GM12878 (cell line): Measurements from ENCODE around the gene GLRA1. TPM values are rescaled to one million over a fixed set of nuclear protein-coding genes. Genes with fewer than 3 reads are reported as not detected.

Source experiments
- ATAC-seq: fragments of 200-7000 bp; cut with Tn5 transposase; 3 replicates; pipeline ENCODE4 v1.9.1; 2020; ENCODE audit warnings: mild to moderate bottlenecking, moderate library complexity
- BruUV-seq: library from RNA; stranded (reverse); fragments of 400-500 nt; replicated peaks from 2 replicates; lab custom pipeline; 2021; lab: Mats Ljungman, UMichigan
- CTCF ChIA-PET: fragments of 300-600 bp; sonication (Branson Sonifier 250); formaldehyde crosslinking; extraction: SDS; loops from one replicate; lab custom pipeline; 2021; ENCODE audit warnings: inconsistent platforms; lab: Yijun Ruan, JAX
- POLR2A ChIA-PET: fragments of 350-600 bp; formaldehyde crosslinking; extraction: SDS; loops from one replicate; lab custom pipeline; 2021; ENCODE audit warnings: inconsistent platforms; lab: Charles Lee
- RAD21 ChIA-PET: fragments of 300-600 bp; sonication (Branson Sonifier 250); formaldehyde crosslinking; loops from one replicate; lab custom pipeline; 2023; ENCODE audit warnings: antibody characterized with exemption; ENCODE audit not compliant: unreplicated experiment; lab: Charles Lee
- SMC1A ChIA-PET: fragments of 300-600 bp; sonication (Branson Sonifier 250); formaldehyde crosslinking; loops from one replicate; lab custom pipeline; 2023; ENCODE audit not compliant: unreplicated experiment, uncharacterized antibody; lab: Charles Lee
- DNase-seq: peaks from one replicate; pipeline ENCODE4 v3.0.0-alpha.2; 2011; ENCODE audit warnings: low read depth, low spot score
- FAIRE-seq: peaks from 3 replicates; lab custom pipeline; 2011; peaks lifted over from hg19 to GRCh38; lab: Jason Lieb, UNC
- H2AFZ ChIP-seq: 2 replicates; pipeline ENCODE4 v1.6.0; 2011; ENCODE audit warnings: low read depth, low read length, control low read depth; ENCODE audit not compliant: control insufficient read depth
- H3K27ac ChIP-seq: 2 replicates; pipeline ENCODE4 v1.5.1; 2011; ENCODE audit warnings: control low read depth; ENCODE audit not compliant: control insufficient read depth, insufficient read depth
- H3K27me3 ChIP-seq, 2 experiments: replicated peaks in 1 of 2; 2 replicates each; pipeline versions ENCODE4 v1.6.0 to v1.6.1; 2011; ENCODE audit warnings: low read length in 1 of 2; ENCODE audit not compliant: control insufficient read depth in 2 of 2, insufficient read depth in 2 of 2
- H3K36me3 ChIP-seq, 2 experiments: 2 replicates each; pipeline ENCODE4 v1.5.1; 2011; ENCODE audit warnings: low read length in 1 of 2; ENCODE audit not compliant: control insufficient read depth in 2 of 2, insufficient read depth in 2 of 2
- H3K4me1 ChIP-seq: 2 replicates; pipeline ENCODE4 v1.6.1; 2011; ENCODE audit warnings: mild to moderate bottlenecking, low read length, moderate library complexity, mixed read lengths; ENCODE audit not compliant: control insufficient read depth, insufficient read depth
- H3K4me2 ChIP-seq: 2 replicates; pipeline ENCODE4 v1.6.0; 2011; ENCODE audit warnings: control low read depth; ENCODE audit not compliant: control insufficient read depth, insufficient read depth
- H3K4me3 ChIP-seq: fragments of 200-600 bp; sonication (generic); 2 replicates; pipeline ENCODE4 v1.5.1; 2016
- H3K79me2 ChIP-seq: 2 replicates; pipeline ENCODE4 v1.6.0; 2011; ENCODE audit warnings: low read length; ENCODE audit not compliant: control insufficient read depth, insufficient read depth
- H3K9ac ChIP-seq: 2 replicates; pipeline ENCODE4 v1.8.0; 2011; ENCODE audit warnings: low read length, control low read depth, mixed read lengths; ENCODE audit not compliant: control insufficient read depth, insufficient read depth
- H3K9me3 ChIP-seq: replicated peaks from 3 replicates; pipeline ENCODE4 v1.5.1; 2011; ENCODE audit warnings: mild to moderate bottlenecking, low read length; ENCODE audit not compliant: control insufficient read depth, insufficient read depth
- H4K20me1 ChIP-seq: 2 replicates; pipeline ENCODE4 v1.6.0; 2011; ENCODE audit not compliant: control insufficient read depth, insufficient read depth
- CBFB ChIP-seq: IDR thresholded peaks from 2 replicates; pipeline ENCODE4 v1.6.1; 2016; ENCODE audit warnings: antibody characterized with exemption, low read depth
- CEBPB ChIP-seq, 2 experiments: fragments of 150-350 bp in 1 of 2; IDR thresholded peaks; 2 replicates each; pipeline ENCODE4 v1.6.1; 2012 to 2014; ENCODE audit warnings: low read depth in 2 of 2, low read length in 2 of 2, borderline replicate concordance in 1 of 2, inconsistent platforms in 1 of 2
- CREB1 ChIP-seq: IDR thresholded peaks from 2 replicates; pipeline ENCODE4 v1.6.1; 2012; ENCODE audit warnings: low read depth, mild to moderate bottlenecking, inconsistent platforms
- DPF2 ChIP-seq: fragments of 450-650 bp; IDR thresholded peaks from 2 replicates; pipeline ENCODE4 v1.6.1; 2017; ENCODE audit warnings: mild to moderate bottlenecking
- KLF5 ChIP-seq: fragments of 450-650 bp; IDR thresholded peaks from 2 replicates; pipeline ENCODE4 v1.6.1; 2014; ENCODE audit warnings: mild to moderate bottlenecking; ENCODE audit not compliant: partially characterized antibody
- MLLT1 ChIP-seq: fragments of 450-650 bp; IDR thresholded peaks from 2 replicates; pipeline ENCODE4 v1.6.1; 2016; ENCODE audit warnings: mild to moderate bottlenecking
- NFYA ChIP-seq: IDR thresholded peaks from 2 replicates; pipeline ENCODE4 v1.6.1; 2011; ENCODE audit warnings: low read depth, mild to moderate bottlenecking, low read length, improper control_type of control experiment, borderline replicate concordance
- NRF1 ChIP-seq: conservative IDR thresholded peaks from 2 replicates; pipeline ENCODE4 v1.6.1; 2011; ENCODE audit warnings: mild to moderate bottlenecking, low read depth, low read length, improper control_type of control experiment
- PKNOX1 ChIP-seq: fragments of 450-650 bp; IDR thresholded peaks from 2 replicates; pipeline ENCODE4 v1.6.1; 2016; ENCODE audit warnings: mild to moderate bottlenecking
- RB1 ChIP-seq: fragments of 450-650 bp; formaldehyde crosslinking; IDR thresholded peaks from 2 replicates; pipeline ENCODE4 v1.6.1; 2017; ENCODE audit warnings: mild to moderate bottlenecking, borderline replicate concordance
- SMAD1 ChIP-seq: fragments of 450-650 bp; IDR thresholded peaks from 2 replicates; pipeline ENCODE4 v1.6.1; 2018; ENCODE audit warnings: mild to moderate bottlenecking, low read depth; ENCODE audit not compliant: partially characterized antibody
- STAT3 ChIP-seq: IDR thresholded peaks from 2 replicates; pipeline ENCODE4 v1.6.1; 2011; ENCODE audit warnings: low read depth, low read length, improper control_type of control experiment
- ZNF207 ChIP-seq: fragments of 450-650 bp; IDR thresholded peaks from 2 replicates; pipeline ENCODE4 v1.6.1; 2014; ENCODE audit warnings: antibody characterized with exemption, mild to moderate bottlenecking, borderline replicate concordance
- WGBS: methylation state at CpG from one replicate; pipeline ENCODE4 v1.1.6; 2016; ENCODE audit warnings: low lambda C conversion rate; ENCODE audit not compliant: insufficient replicate concordance, insufficient coverage; ENCODE audit errors: missing lambda C conversion rate; 5-methylcytosine and 5-hydroxymethylcytosine counted together
- in situ Hi-C: fragments of 300-500 bp; cut with MboI; formaldehyde crosslinking; loops from 9 replicates; pipeline ENCODE4 v1.14.3; 2018; ENCODE audit warnings: mixed read lengths
- intact Hi-C: fragments of 100-400 bp; cut with micrococcal nuclease; formaldehyde crosslinking; loops from one replicate; pipeline ENCODE4 v1.14.2; 2022; ENCODE audit not compliant: unreplicated experiment
- polyA plus RNA-seq, 11 experiments: library from polyadenylated mRNA; depleted of rRNA in 4 of 11; unstranded in 6 of 11; stranded (reverse) in 5 of 11; fragments of >200 nt; fragmentation: Nextera tagmentation in 4 of 11; fragmentation: Illumina TruSeq in 1 of 11; extraction: Ambion mirVana in 4 of 11; extraction: Trizol in 1 of 11; gene quantifications; 1 replicate in 1 of 11; 2 replicates in 10 of 11; pipeline versions ENCODE4 v1.2.1 to v1.2.3, GENCODE V29; 2011 to 2016; ENCODE audit warnings: inconsistent platforms in 2 of 11, missing spikeins in 2 of 11, low read depth in 1 of 11
- total RNA-seq, 4 experiments: library from RNA; depleted of rRNA in 3 of 4; stranded (reverse); fragments of >200 nt in 3 of 4; fragmentation: Illumina TruSeq in 1 of 4; extraction: Trizol in 1 of 4; gene quantifications; 2 replicates each; pipeline versions ENCODE4 v1.2.1 to v1.2.3, GENCODE V29; 2013 to 2021
- TF ChIP-seq, protein P1 (sequence below): fragments of 450-650 bp; formaldehyde crosslinking; IDR thresholded peaks from 2 replicates; pipeline ENCODE4 v1.4.0; 2022; ENCODE audit warnings: mild to moderate bottlenecking, moderate library complexity

GLRA1 gene
- total and polyA plus RNA-seq, 10 of the 15 experiments (the other 5 are each of a cell fraction or from before 2014, with no cell fraction given) = not detected

DNA sequence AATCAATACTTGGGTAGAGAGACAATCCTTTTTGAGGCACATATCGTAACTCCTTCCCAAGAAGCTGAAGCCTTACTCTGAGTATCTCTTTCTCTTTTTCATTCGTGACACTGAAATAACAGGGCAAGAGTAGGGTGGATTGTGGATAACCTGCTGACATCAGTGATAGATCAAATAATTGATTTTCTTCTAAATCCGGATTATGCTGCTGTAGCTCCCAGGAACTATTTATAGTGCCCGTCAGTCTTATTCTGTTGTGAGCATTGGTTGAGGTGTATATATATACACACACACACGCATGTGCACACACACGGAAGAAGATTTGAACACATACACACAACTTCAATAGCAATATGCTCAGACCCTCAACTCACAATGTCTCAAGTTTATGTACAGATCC lies 43.2 kb upstream of the GLRA1 start:
- H3K36me3 ChIP-seq = no peaks in the 10 kb centered on the region
- H4K20me1 ChIP-seq = no peaks in the 10 kb centered on the region
- H3K4me3 ChIP-seq = no peak overlapping the region
- H3K4me2 ChIP-seq = no peak overlapping the region
- ChIA-PET RAD21 (no interaction called here), CTCF (interaction anchor here (0.7 to 1.3 kb wide), 3 partner anchors 8 to 1325 kb away, joined by 3 read pairs; no protein-coding TSS in a partner anchor), SMC1A (interaction anchor here (1.5 kb wide), 1 partner anchor 11 kb away, joined by 3 read pairs; no protein-coding TSS in a partner anchor), POLR2A (no interaction called here)
- ATAC-seq = no peak
- H3K27me3 ChIP-seq = no peaks in the 10 kb centered on the region
- in situ Hi-C loops = no loop called here
- H2AFZ ChIP-seq = no peak overlapping the region
- no peak for FAIRE-seq
- no peak overlapping the region for H3K27ac ChIP-seq
- no peak overlapping the region for H3K9ac ChIP-seq
- WGBS = 62% methylated on average over 6 of the region's 6 CpGs
- no peaks in the 10 kb centered on the region for H3K4me1 ChIP-seq
- H3K9me3 ChIP-seq = no peaks in the 10 kb centered on the region
- TF ChIP-seq STAT3 (no peak), KLF5 (no peak), CBFB (no peak), PKNOX1 (no peak), SMAD1 (no peak), NFYA (no peak), NRF1 (no peak), MLLT1 (no peak), ZNF207 (no peak), DPF2 (no peak), CREB1 (no peak), CEBPB (IDR thresholded peaks at IDR 0.05; ENCODE audit: borderline replicate concordance in 1 of 2, low read depth in 2 of 2, low read length in 2 of 2) (no peak), RB1 (no peak)
- TF ChIP-seq, protein P1, sequence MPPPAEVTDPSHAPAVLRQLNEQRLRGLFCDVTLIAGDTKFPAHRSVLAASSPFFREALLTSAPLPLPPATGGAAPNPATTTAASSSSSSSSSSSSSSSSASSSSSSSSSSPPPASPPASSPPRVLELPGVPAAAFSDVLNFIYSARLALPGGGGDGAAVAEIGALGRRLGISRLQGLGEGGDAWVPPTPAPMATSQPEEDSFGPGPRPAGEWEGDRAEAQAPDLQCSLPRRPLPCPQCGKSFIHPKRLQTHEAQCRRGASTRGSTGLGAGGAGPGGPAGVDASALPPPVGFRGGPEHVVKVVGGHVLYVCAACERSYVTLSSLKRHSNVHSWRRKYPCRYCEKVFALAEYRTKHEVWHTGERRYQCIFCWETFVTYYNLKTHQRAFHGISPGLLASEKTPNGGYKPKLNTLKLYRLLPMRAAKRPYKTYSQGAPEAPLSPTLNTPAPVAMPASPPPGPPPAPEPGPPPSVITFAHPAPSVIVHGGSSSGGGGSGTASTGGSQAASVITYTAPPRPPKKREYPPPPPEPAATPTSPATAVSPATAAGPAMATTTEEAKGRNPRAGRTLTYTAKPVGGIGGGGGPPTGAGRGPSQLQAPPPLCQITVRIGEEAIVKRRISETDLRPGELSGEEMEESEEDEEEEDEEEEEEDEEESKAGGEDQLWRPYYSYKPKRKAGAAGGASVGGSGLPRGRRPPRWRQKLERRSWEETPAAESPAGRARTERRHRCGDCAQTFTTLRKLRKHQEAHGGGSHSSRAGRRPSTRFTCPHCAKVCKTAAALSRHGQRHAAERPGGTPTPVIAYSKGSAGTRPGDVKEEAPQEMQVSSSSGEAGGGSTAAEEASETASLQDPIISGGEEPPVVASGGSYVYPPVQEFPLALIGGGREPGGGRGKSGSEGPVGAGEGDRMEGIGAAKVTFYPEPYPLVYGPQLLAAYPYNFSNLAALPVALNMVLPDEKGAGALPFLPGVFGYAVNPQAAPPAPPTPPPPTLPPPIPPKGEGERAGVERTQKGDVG = no peak
- TF ChIP-seq, all 136 proteins: peak for 0
- intact Hi-C loops = no loop called here
- BruUV-seq = no TSS peak
- no peaks in the 10 kb centered on the region for H3K79me2 ChIP-seq
- DNase-seq = no peak
